A549 (cell line): Measurements from ENCODE around the gene INPP4B.

Source experiments
- CTCF ChIP-seq: fragments of >200 bp; sonication (Bioruptor Twin); formaldehyde crosslinking; IDR thresholded peaks from 3 replicates; pipeline ENCODE4 v1.5.1; 2016
- PBX3 ChIP-seq: IDR thresholded peaks from 2 replicates; pipeline ENCODE4 v1.6.1; 2012
- PHF8 ChIP-seq: fragments of 200-600 bp; sonication (generic); IDR thresholded peaks from 2 replicates; pipeline ENCODE4 v1.6.1; 2016; ENCODE audit warnings: low read depth, mild to moderate bottlenecking, antibody characterized with exemption, moderate library complexity, borderline replicate concordance
- POLR2A ChIP-seq: IDR thresholded peaks from 2 replicates; pipeline ENCODE4 v1.6.1; 2012; ENCODE audit warnings: mild to moderate bottlenecking, low read length
- REST ChIP-seq: fragments of 200-600 bp; sonication (generic); IDR thresholded peaks from 2 replicates; pipeline ENCODE4 v1.6.1; 2016; ENCODE audit warnings: antibody characterized with exemption, mild to moderate bottlenecking, moderate library complexity
- SREBF2 ChIP-seq: fragments of 450-650 bp; IDR thresholded peaks from 2 replicates; pipeline ENCODE4 v1.6.1; 2014; ENCODE audit warnings: mild to moderate bottlenecking, moderate library complexity

- TF ChIP-seq CTCF (no peak), SREBF2 (no peak), POLR2A (no peak), REST (no peak), PHF8 (no peak), PBX3 (no peak)
Observed at GRCh38 chr4:142365391-142365790, 480.7 kb downstream of the INPP4B start.
